Neural crest cell (in vitro differentiated cells): Measurements from ENCODE around the gene ITPA. TPM values are rescaled to one million over a fixed set of nuclear protein-coding genes. Genes with fewer than 3 reads are reported as not detected.
A peak's percentile ranks its signal among the peaks of the same experiment; 100 is the strongest.

Source experiments
- DNase-seq: peaks from one replicate; pipeline ENCODE4 v3.0.0; 2021; ENCODE audit warnings: low read depth, mixed read lengths, low spot score
- H3K27ac Mint-ChIP-seq: one replicate; pipeline ENCODE4 v1.8.0; 2021; ENCODE audit warnings: mild to moderate bottlenecking, mixed read lengths; ENCODE audit not compliant: unreplicated experiment
- H3K27me3 Mint-ChIP-seq: 2 replicates; pipeline ENCODE4 v1.8.0; 2021; ENCODE audit warnings: low read depth, mild to moderate bottlenecking, mixed read lengths
- H3K36me3 Mint-ChIP-seq: 2 replicates; pipeline ENCODE4 v1.8.0; 2021; ENCODE audit warnings: low read depth, mild to moderate bottlenecking, mixed read lengths
- H3K4me1 Mint-ChIP-seq: 2 replicates; pipeline ENCODE4 v1.8.0; 2021; ENCODE audit warnings: mixed read lengths
- H3K4me3 Mint-ChIP-seq: one replicate; pipeline ENCODE4 v1.8.0; 2021; ENCODE audit warnings: mild to moderate bottlenecking, mixed read lengths
- H3K9me3 Mint-ChIP-seq: 2 replicates; pipeline ENCODE4 v1.8.0; 2021; ENCODE audit warnings: mixed read lengths
- CTCF ChIP-seq: fragments of 200-600 bp; sonication (generic); conservative IDR thresholded peaks from 2 replicates; pipeline ENCODE4 v1.5.0; 2021; ENCODE audit warnings: antibody characterized with exemption, mild to moderate bottlenecking
- total RNA-seq: library from RNA; stranded (reverse); gene quantifications from 2 replicates; pipeline ENCODE4 v1.2.1, GENCODE V29; 2021

ITPA gene
- total RNA-seq, 1 donor from 2014 or later, result 67.0 TPM

DNA sequence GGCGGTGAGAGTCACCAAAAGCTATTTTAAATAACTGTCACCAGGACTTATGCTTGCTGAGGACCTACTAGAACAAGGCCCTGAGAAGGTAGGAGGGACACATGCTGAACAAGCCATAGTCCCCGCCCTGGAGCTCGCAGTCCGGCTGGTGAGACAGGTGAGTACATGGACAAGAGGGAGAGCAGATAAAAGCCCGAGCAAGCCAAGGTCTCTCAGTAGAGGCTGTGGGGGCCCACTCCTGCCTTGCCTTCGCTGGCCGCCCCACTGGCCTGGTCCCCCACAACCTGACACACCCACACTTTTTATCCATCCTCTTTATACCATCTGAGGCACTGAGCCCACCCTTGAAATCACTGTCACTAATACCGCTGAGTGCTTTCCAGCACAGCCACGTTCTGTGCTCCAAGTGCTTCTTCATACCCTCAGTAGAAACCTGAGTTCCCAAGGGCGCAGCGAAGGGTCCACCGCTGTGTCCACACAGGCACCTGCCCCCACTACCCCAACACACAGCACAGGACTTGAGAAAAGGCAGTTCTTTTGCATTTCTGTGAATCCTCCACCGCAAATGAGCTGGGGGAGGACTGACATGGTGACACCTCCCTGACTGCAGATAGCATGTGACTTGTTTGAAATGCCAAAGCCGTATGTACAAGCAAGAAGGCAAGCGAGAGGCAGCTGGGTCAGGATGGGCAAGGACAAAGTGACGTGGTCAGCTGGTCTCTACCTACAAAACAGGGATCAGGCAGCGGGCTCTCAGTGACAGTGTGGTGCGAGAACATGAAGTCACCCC is 16.9 kb upstream of the ITPA start:
- Mint-ChIP-seq H3K4me1 (no peaks in the 10 kb centered on the region), H3K27ac (no peak overlapping the region), H3K9me3 (no peaks in the 10 kb centered on the region), H3K27me3 (no peaks in the 10 kb centered on the region), H3K4me3 (no peak overlapping the region), H3K36me3 (peaks cover 8% of the 10 kb centered on the region)
- no peak for DNase-seq
- no peak for TF ChIP-seq CTCF

DNA sequence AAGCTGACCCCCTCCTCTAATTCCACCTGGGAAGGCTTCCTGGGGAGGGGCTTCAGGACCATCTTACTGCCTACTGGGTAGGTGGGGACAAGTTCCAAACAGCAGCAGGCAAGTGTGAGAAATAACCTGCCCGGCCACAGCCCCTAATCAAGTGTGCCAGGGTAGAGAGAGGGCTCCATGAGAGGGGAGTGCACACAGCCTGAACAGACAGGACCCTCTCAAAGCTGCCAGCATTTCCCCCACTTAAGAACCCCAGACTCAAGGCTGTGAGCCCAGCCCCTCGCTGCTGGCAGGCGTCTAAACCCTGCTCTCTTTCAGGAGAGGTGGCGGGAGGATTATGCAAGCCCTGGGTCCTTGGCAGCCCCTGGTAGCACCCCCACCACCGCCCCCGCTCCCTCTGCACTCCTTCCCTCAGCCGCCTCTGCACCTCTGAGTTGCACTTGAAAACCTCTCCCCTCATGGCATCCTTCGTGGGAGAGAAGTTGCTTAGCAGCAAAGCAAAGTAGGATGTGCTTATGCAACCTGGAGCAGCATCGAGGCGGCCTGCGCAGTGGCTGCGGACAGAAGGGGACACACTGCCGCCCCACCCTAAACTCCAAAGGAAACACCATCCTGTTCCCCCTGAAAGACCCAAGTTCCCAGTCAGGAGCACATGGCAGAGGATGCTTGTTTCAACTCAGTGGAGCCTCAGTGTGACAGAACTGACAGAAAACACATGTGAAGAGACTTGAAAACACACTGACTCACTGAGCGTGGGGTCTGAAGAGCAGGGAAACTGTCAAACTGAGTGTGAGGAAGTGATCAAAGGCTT is 15.3 kb upstream of the ITPA start:
- no peak for TF ChIP-seq CTCF
- peaks cover 9% of the 10 kb centered on the region for H3K36me3 Mint-ChIP-seq

DNA sequence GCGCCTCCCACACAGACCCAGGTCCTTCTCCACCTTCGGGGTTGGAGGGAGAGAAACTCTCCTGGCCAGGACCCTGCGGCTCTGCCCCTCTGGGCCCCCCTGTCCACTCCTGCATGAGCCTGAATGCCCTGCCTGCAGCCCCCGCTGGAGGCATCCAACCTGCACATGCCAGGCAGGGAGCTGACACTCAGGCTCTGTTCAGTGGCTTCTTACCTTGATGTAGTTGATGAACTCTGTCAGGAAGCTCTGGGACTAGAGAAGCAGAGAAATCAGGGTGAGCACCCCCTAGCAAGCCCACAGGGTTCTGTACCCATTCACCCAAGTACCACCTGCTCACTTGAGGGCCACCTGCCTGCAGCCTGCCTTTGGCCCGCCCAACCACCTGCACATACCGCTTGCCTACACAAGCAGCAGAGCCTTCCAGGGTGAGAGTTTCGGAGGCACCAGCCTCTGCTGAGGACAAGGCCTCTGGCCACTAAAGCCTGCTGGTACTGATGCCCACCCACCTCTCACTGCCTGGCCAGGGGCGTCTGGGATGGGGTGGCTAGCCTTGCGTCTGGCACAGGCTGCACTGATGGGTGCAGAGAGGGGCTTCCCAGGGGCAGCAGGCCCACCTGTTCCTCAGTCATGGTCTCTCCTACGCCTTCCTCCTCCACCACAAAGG is 14.5 kb upstream of the ITPA start:
- DNase-seq, result no peak
- no peaks in the 10 kb centered on the region for H3K27me3 Mint-ChIP-seq

More for the DNA sequence above, 15.3 kb upstream of the ITPA start:
- no peaks in the 10 kb centered on the region for H3K4me1 Mint-ChIP-seq
- H3K9me3 Mint-ChIP-seq, result no peaks in the 10 kb centered on the region
- no peak overlapping the region for H3K27ac Mint-ChIP-seq
- H3K27me3 Mint-ChIP-seq, result no peaks in the 10 kb centered on the region
- no peak overlapping the region for H3K4me3 Mint-ChIP-seq
- DNase-seq, result no peak

DNA sequence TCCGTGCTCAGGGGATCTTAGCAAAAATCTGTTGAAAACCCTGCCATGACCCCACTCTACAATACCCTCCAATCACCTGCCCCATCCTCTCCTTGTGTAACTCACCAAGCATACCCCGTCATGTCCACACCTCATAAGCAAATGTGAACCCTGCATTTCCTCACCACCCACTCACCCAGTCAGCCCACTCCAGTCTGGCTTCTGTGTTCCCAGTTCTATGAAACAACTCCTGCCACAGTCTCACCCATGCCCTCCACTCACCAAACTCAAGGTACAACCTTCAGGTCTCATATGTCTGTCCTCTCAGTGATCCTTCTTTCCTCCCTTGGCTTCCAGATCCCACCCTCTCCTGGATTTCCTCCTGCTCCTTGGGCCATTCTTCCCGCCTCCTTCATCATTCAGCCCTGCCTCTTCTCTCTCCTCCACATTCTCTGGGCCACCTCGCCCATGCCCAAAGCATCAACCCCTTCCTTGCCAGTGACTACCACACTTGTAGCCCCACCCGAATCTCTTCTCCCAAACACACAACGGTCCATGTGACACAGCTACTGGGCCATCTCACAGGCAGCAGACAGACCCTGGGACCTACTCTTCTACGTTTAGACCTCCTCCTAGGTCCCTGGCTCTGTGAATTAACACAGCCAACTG is 13.6 kb upstream of the ITPA start:
- Mint-ChIP-seq H3K4me1 (no peaks in the 10 kb centered on the region), H3K27ac (no peak overlapping the region), H3K27me3 (no peaks in the 10 kb centered on the region), H3K9me3 (no peaks in the 10 kb centered on the region), H3K4me3 (no peak overlapping the region), H3K36me3 (peaks cover 19% of the 10 kb centered on the region)
- no peak for DNase-seq
- TF ChIP-seq CTCF, result no peak

More for the DNA sequence above, 14.5 kb upstream of the ITPA start:
- Mint-ChIP-seq H3K27ac (no peak overlapping the region), H3K4me1 (no peaks in the 10 kb centered on the region), H3K9me3 (no peaks in the 10 kb centered on the region), H3K36me3 (peaks cover 16% of the 10 kb centered on the region), H3K4me3 (no peak overlapping the region)
- TF ChIP-seq CTCF, result no peak

- TF ChIP-seq CTCF, result no peak
- Mint-ChIP-seq H3K36me3 (peaks cover 14% of the 10 kb centered on the region), H3K4me3 (peak overlapping the region; percentile 70), H3K27ac (no peak overlapping the region), H3K9me3 (no peaks in the 10 kb centered on the region), H3K4me1 (peaks cover 5% of the 10 kb centered on the region), H3K27me3 (no peaks in the 10 kb centered on the region)
- DNase-seq, result no peak
Observed at GRCh38 chr20:3199206-3199605, 10.1 kb upstream of the ITPA start.
